ENCODE measurements around the gene TM2D3. TPM values are rescaled to one million over a fixed set of nuclear protein-coding genes. Genes with fewer than 3 reads are reported as not detected.
"Not testable (repeated sequence)": the region's sequence is repeated elsewhere in the genome, so short reads cannot be mapped to it uniquely, and the experiment has no call there.

Gene TM2D3
- polyA plus RNA-seq, 12 donors = 28.5 to 63.3 (median 40.4) TPM; not detected in 1

GRCh38 chr15:101626729-101627128, 25.5 kb downstream of the TM2D3 start:
- not testable (repeated sequence) for DNase-seq

GRCh38 chr15:101625980-101626379, 26.2 kb downstream of the TM2D3 start:
- DNase-seq = no peak

DNA sequence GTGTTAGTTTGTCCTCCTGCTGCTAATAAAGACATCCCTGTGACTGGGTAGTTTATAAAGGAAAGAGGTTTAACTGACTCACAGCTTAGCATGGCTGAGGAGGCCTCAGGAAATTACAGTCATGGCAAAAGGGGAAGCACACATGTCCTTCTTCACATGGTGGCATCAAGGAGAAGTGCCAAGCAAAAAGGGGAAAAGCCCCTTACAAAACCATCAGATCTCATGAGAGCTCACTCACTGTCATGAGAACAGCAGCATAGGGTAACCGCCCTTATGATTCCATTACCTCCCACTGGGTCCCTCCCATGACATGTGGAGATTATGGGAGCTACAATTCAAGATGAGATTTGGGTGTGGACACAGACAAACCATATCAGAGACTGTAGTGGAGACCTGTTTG, 27.0 kb downstream of the TM2D3 start:
- no peak for DNase-seq

DNA sequence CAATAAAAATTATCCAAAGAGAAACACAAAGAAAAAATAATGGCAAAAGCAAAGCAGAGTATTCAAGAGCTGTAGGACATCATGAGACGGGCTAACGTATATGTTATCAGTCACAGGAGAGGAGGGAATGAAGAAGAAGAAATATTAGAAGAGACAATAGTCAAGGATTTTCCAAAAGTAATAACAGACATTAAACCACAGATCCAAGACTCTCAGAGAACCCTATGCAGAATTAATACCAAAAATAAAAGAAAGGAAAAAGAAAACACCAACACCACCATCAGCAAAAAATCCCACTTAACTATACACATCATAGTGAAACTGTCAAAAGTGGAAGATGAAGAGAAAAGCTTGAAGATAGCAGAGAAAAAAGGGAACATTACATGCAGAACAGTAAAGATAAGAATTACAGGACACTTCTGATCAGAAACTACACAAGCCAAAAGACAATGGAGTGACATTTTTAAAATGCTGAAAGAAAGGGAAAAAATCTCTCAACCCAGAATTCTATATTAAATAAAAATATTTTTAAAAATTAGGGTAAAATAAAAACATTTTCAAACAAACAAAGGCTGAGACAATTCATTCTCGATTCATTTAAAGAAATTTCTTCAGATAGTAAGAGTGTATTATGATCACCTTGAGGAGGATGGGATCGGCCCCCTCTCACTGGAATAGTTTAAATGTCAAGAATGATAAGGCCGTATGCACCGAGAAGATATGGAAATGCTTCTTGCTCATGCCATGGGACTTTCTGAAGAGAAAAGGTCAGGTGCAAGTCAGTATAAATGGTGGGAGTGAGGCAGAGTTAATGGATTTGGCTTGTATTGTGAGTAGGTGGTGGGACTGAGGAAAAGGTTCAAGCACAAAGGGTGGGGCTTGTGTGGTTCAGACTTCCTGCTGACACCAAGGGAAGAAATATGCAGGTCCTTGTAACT, 28.5 kb downstream of the TM2D3 start:
- DNase-seq = no peak

DNA sequence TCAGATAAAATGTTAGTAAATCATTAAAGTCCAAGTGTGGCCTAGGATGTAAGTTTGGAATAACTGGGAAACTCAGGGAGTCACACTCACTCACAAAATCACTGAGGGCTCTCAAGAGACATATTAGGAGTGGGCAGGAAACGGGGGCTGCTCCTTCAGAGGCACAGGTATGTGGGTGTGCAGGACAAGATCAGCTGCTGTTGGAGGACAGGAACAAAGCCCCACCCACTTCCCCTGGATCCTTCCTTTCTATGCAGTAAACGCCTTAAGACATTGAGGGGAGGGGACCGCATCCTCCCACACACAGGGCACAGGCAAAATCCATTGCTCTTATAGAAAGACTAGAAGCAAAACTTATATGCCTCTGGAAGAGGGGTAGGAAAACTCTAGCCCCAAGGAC, 30.2 kb downstream of the TM2D3 start:
- no peak for DNase-seq

DNA sequence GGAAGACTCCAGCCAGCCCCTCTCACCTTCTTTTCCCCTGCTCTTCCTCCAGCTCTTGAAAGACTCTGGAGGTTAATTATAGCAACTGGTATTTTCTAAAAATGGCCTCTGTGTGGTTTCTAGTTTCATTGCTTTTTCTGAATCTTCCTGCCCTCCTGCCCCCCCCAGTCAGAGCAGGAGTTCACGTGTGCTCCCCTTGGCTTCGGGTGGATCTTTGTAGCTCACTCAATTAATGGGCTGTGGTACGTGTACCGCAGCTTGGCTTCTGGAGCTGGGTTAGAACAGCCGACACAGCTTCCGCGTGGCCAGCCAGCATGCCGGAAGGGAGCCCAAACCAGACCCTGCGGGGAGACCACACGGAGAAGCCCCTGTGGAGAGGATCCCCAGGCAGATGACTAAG, 31.5 kb downstream of the TM2D3 start:
- DNase-seq = no peak

- no peak for DNase-seq
Observed at GRCh38 chr15:101619615-101619865, 32.6 kb downstream of the TM2D3 start.

- no peak for DNase-seq
Observed at GRCh38 chr15:101618851-101619614, 33.1 kb downstream of the TM2D3 start.

- DNase-seq = no peak
Observed at GRCh38 chr15:101618076-101618475, 34.1 kb downstream of the TM2D3 start.

DNA sequence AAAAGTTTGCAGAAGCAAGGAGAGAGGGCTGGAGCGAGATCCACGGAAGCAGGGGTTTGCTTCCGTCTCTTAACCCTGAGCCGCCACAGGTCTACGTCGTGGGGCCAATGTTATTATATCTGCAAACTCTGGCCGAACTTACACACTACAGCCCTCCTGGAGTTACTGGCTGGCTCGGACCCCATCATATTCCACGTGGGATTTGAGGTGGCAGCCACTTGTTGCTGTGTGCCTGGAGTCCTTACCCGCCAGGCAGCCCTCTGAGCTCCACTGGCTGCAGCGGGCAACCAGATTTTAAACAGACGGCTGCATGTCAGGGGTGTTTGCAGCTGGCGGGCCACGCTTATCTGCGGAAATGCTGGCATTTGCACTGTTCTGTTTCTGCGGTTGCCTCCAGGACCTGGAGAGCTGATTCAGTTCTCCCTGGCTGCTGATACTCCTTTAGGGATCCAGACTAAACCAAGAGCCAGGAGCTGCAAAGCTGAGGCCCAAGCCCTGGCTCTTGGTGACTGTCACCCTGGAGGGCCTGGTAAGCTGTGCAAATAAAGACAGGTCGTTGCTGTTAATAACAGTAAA, 34.7 kb downstream of the TM2D3 start:
- DNase-seq = no peak

DNA sequence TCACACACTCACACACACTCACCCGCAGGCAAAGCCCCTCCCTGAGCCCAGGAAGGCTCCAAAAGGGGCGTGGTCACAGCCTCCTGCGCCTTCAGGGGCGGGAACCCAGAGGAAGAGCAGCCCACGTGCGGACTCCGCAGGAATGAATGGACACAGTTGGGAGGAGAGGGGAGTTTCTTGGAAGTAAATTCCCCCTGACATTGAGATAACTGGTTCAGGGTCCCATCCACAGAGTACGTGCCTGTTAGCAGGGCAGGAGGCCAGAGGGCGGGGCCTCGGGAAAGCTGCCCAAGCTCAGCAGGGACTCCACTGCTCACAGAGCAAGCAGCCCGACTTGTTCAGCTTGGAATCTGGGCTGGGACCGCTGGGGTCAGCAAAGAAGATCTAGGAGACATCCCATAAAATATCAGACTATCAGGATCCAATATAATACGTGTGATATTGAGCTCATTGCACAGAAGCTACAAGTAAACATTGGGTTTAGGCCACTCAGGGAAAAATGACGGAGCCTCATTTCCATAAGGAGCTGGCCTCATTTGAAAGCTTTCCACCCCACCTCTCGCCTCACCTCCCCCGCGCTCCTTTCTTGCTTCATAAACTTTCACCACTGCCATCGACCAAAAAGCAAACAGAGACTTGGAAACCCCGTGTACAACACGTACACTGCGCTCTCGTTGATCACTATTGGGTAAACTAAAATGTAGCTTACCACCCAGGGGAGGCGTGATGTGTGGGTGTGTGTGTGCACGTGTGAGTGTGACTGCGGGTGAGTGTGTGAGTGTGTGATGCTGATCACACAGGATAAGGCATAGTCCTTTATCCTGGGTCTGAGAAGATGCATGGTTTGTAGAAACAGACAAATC, 36.0 kb downstream of the TM2D3 start:
- peak; percentile 63 for DNase-seq

- no peak for DNase-seq
Observed at GRCh38 chr15:101615414-101615985, 36.7 kb downstream of the TM2D3 start.

GRCh38 chr15:101614761-101615160, 37.4 kb downstream of the TM2D3 start:
- no peak for DNase-seq

GRCh38 chr15:101614001-101614585, 38.1 kb downstream of the TM2D3 start:
- DNase-seq = no peak

DNA sequence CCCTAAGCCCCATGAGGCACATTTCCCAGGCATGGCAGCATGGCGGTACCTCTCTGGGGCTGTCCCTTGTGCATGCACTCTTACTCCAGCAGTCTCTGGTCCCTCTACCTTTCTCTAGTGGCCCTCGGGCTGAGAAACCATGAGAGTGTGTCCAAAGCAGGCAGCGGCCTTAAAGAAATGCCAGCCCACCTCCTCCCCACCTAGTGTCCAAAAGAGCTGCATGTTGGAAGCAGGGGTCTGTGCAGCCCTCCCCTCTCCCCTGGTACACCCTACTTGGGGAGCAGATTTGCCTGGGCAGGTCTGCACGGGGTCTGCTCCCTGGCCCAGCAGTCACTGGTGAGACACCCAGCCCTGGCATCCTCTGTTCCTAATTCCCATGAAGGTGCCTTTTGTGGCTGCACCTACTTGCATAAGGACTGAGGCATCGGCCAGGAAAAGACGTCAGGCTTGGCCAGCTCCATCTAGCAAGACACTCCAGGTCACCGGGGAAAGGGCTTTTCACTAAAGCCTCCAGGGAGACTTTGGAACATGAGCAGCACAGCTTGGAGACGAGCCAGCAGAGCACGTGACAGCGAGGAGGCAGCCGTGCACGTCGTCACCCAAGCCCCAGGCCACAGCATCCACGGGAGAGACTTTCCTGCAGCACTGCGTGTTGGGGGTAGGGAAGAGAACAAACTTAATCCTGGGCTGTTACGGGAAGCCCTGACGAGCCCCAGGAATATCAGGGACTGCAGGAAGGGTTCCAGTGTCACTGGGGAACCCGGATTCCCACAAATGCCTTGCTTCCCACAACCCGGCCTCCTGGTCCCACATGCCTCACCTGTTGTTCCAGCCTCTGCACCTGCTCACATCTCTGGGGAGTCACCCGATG, 38.8 kb downstream of the TM2D3 start:
- peak; percentile 61 for DNase-seq

DNA sequence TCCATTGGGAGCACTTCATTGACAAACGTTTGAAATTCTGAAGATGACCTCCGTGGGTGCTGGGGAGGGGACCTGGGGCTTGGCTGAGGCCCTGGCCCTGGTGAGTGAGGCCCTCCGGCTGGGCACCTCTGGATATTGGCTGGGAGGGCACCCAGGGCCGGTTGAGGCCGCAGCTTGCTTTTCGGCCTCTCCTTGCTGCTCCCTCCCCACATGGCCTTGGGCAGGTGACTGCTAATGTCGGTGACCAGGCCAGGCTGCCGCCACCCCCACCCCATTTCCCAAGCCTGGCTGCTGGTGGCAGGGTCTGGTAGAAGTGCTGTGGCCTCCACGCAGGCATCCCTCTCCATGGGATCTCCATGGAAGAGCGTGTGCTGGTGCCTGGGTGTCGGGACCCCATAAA, 39.5 kb downstream of the TM2D3 start:
- DNase-seq = no peak

GRCh38 chr15:101611580-101612299, 40.4 kb downstream of the TM2D3 start:
- DNase-seq = no peak

DNA sequence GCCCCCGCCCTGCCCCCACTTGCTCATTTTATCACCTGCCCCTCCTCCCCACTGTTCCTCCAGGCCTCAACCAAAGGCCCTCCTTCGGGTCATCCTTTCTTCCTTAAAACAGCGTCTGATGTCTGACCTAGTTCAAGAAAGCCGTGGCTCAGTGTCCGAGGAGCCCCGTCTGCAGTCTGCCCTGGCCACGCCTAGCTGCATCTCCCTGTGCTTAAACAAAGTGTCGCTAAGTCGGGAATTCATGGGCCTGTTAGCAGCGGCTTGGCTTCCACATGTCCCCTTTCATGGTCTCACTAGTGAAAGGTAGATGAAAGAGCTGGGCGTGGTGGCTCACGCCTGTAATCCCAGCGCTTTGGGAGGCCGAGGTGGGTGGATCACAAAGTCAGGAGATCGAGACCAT, 41.2 kb downstream of the TM2D3 start:
- no peak for DNase-seq

DNA sequence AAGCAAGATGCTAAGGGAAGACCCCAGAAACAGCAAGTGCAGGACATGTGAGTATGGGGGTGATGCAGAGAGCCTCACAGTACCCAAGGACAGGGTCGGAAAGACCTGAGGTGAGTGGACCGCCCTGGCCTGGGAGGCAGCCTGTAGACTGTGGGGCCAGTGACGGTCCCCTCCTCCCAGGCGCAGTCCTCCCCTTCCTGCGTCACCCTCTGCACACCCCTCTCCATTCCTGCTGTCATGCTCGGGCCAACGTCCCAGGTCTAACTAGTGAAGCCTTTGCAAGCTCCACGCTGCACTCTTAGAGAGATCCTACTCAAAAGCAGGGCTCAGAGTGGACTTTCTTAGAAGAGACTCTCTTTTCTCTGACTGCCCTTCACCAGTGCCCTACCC, 41.6 kb downstream of the TM2D3 start:
- no peak for DNase-seq

Measured in muscle of arm (tissue), 12 donors.